OCI-LY7 (cell line): ENCODE results near the gene TUBGCP6. TPM values are rescaled to one million over a fixed set of nuclear protein-coding genes. Genes with fewer than 3 reads are reported as not detected.

Source experiments
- BruUV-seq: library from RNA; stranded (reverse); fragments of 400-500 nt; replicated peaks from 2 replicates; lab custom pipeline; 2021; lab: Mats Ljungman, UMichigan
- CTCF ChIA-PET: fragments of 300-600 bp; sonication (Branson Sonifier 250); formaldehyde crosslinking; loops from one replicate; lab custom pipeline; 2022; ENCODE audit warnings: antibody characterized with exemption; ENCODE audit not compliant: unreplicated experiment; lab: Charles Lee
- POLR2A ChIA-PET: fragments of 300-600 bp; sonication (Branson Sonifier 250); formaldehyde crosslinking; loops from one replicate; lab custom pipeline; 2022; ENCODE audit warnings: antibody characterized with exemption; lab: Charles Lee
- DNase-seq: peaks from one replicate; pipeline ENCODE4 v3.0.0-alpha.2; 2015; ENCODE audit warnings: low spot score
- H2AFZ ChIP-seq: fragments of 200-600 bp; sonication (generic), shearing (Covaris generic); 2 replicates; pipeline ENCODE4 v1.6.1; 2014; ENCODE audit warnings: mild to moderate bottlenecking, antibody characterized with exemption, low read length, moderate library complexity
- H3K27ac ChIP-seq: fragments of 200-600 bp; sonication (generic); 2 replicates; pipeline ENCODE4 v1.5.1; 2014; ENCODE audit warnings: mixed run types, low read depth, mild to moderate bottlenecking, moderate library complexity, low read length, inconsistent platforms; ENCODE audit not compliant: poor library complexity, severe bottlenecking
- H3K36me3 ChIP-seq: fragments of 200-600 bp; sonication (generic); 2 replicates; pipeline ENCODE4 v1.6.1; 2014; ENCODE audit warnings: mild to moderate bottlenecking, antibody characterized with exemption, low read length, moderate library complexity, mixed read lengths; ENCODE audit not compliant: insufficient read depth
- H3K4me1 ChIP-seq: fragments of 200-600 bp; sonication (generic); 2 replicates; pipeline ENCODE4 v1.5.1; 2014; ENCODE audit warnings: mild to moderate bottlenecking, low read length; ENCODE audit not compliant: insufficient read depth, poor library complexity, severe bottlenecking
- H3K4me2 ChIP-seq: fragments of 200-600 bp; sonication (generic); 2 replicates; pipeline ENCODE4 v1.6.1; 2014; ENCODE audit warnings: mild to moderate bottlenecking, low read length
- H3K4me3 ChIP-seq: fragments of 200-600 bp; sonication (generic); 2 replicates; pipeline ENCODE4 v1.5.1; 2014; ENCODE audit warnings: mild to moderate bottlenecking, low read depth, low read length; ENCODE audit not compliant: poor library complexity, severe bottlenecking
- H3K79me2 ChIP-seq: fragments of 200-600 bp; sonication (generic); 2 replicates; pipeline ENCODE4 v1.6.1; 2016; ENCODE audit warnings: low read depth, mild to moderate bottlenecking, low read length, moderate library complexity, mixed read lengths; ENCODE audit not compliant: insufficient read depth
- H3K9me2 ChIP-seq: fragments of 200-600 bp; sonication (generic); 2 replicates; pipeline ENCODE4 v1.6.1; 2016; ENCODE audit warnings: mild to moderate bottlenecking, low read length, mixed read lengths; ENCODE audit not compliant: insufficient read depth
- H3K9me3 ChIP-seq: fragments of 200-600 bp; sonication (generic); 2 replicates; pipeline ENCODE4 v1.6.1; 2014; ENCODE audit warnings: mild to moderate bottlenecking, mixed run types, low read length, mixed read lengths
- H4K20me1 ChIP-seq: fragments of 200-600 bp; sonication (generic); 2 replicates; pipeline ENCODE4 v1.6.1; 2014; ENCODE audit warnings: mild to moderate bottlenecking, antibody characterized with exemption, low read length, moderate library complexity, mixed read lengths; ENCODE audit not compliant: insufficient read depth
- EZH2phosphoT487 ChIP-seq: fragments of 200-600 bp; sonication (generic); IDR thresholded peaks from 2 replicates; pipeline ENCODE4 v1.6.1; 2018; ENCODE audit warnings: low read depth, borderline replicate concordance, mild to moderate bottlenecking, mixed run types, antibody characterized with exemption, low read length, moderate library complexity, mixed read lengths
- intact Hi-C: fragments of 100-400 bp; cut with micrococcal nuclease; formaldehyde crosslinking; loops from one replicate; pipeline ENCODE4 v1.10.0; 2022; ENCODE audit not compliant: unreplicated experiment
- total RNA-seq, 2 experiments: library from RNA; depleted of rRNA in 1 of 2; stranded (reverse); fragments of >200 nt in 1 of 2; shearing (Covaris generic) in 1 of 2; gene quantifications; 2 replicates each; pipeline ENCODE4 v1.2.3, GENCODE V29; 2014 to 2022
- TF ChIP-seq, protein P1 (sequence below): fragments of 200-600 bp; sonication (generic); conservative IDR thresholded peaks from 2 replicates; pipeline ENCODE4 v1.5.1; 2014; ENCODE audit warnings: mild to moderate bottlenecking, antibody characterized with exemption, low read length, moderate library complexity, mixed read lengths

TUBGCP6 gene
- total RNA-seq, 2 experiments from 2014 or later, result 57.7 to 63.2 TPM

DNA sequence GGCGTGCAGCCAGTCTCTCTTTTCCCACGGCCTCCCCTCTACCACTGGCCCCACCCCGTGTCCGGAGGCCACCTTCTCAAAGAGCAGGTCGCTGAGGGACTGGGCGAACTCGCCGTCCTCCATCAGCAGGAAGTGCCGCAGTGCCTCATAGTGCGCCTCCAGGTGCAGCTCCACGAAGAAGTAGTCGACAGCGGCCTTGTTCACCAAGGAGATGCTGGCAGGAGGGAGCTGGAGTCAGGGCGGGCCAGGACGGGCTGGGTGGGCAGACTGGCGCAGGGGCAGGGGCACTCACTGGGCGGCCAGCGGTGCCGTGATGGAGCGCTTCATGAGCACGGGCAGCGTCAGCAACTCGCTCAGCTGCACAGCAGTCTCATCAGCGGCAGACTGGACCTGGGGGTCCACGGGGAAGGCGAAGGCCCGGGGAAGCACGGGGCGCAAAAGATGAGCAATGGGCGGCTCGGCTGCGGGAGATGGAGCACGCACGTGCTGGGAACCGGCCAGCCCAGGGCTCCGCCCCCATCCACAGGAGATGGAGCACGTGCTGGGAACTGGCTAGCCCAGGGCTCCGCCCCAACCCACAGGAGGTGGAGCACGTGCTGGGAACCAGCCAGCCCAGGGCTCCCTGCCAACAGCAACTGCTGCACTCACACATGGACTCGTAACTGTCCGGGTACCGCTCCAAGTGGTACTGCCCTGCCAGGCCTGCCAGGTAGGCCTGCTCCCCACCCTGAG lies 25.7 kb downstream of the TUBGCP6 start:
- CTCF ChIA-PET, result no interaction called here
- DNase-seq, result no peak
- H3K4me1 ChIP-seq, result no peaks in the 10 kb centered on the region
- H2AFZ ChIP-seq, result no peak overlapping the region
- H3K9me3 ChIP-seq, result no peaks in the 10 kb centered on the region
- intact Hi-C loops, result no loop called here
- H3K9me2 ChIP-seq, result no peaks in the 10 kb centered on the region
- H3K79me2 ChIP-seq, result no peaks in the 10 kb centered on the region
- no peak overlapping the region for H3K27ac ChIP-seq
- no peak overlapping the region for H3K4me2 ChIP-seq
- TF ChIP-seq EZH2phosphoT487, result no peak
- TF ChIP-seq, protein P1, sequence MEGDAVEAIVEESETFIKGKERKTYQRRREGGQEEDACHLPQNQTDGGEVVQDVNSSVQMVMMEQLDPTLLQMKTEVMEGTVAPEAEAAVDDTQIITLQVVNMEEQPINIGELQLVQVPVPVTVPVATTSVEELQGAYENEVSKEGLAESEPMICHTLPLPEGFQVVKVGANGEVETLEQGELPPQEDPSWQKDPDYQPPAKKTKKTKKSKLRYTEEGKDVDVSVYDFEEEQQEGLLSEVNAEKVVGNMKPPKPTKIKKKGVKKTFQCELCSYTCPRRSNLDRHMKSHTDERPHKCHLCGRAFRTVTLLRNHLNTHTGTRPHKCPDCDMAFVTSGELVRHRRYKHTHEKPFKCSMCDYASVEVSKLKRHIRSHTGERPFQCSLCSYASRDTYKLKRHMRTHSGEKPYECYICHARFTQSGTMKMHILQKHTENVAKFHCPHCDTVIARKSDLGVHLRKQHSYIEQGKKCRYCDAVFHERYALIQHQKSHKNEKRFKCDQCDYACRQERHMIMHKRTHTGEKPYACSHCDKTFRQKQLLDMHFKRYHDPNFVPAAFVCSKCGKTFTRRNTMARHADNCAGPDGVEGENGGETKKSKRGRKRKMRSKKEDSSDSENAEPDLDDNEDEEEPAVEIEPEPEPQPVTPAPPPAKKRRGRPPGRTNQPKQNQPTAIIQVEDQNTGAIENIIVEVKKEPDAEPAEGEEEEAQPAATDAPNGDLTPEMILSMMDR, result no peak
- peaks cover 95% of the 10 kb centered on the region for H3K36me3 ChIP-seq
- H4K20me1 ChIP-seq, result no peaks in the 10 kb centered on the region
- POLR2A ChIA-PET, result no interaction called here
- no TSS peak for BruUV-seq
- no peak overlapping the region for H3K4me3 ChIP-seq

DNA sequence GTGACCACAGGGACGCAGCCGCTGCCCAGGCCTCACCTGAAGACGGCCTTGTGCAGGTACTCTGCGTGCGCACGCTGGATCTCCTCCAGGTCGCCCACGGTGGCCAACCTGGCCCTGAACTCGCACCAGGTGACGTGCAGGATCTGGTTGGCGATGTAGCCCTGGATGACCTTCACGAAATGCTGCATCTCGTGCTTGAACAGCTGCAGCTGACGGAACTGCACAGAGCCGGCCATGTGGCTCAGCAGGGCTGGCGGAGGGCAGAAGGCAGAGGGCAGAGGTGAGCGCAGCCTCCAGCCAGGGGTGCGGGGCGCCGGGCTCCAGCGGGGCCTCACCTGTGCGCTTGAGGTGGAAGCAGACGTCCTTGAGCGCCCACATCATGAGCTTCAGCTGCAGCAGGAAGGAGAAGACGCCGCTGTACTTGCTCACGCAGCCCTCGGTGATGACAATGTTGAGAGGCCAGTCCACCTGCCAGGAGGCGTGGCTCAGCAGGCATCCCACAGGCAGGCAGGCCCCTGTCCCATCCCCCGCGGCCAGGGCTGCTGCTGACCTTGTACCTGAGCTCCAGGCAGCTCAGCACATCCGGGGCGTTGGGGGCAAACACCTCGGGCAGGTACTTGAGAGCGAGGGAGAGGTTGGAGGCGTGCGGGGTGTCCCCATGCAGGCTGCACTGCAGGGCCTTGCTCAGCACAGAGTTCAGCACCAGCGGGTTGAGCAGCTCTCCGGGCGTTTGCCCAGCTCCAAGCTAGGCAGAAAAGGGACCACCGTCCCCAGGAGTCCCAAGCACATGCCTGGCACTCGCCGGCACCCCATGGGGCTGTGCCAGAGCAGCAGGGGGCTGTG lies 26.4 kb downstream of the TUBGCP6 start:
- POLR2A ChIA-PET, result no interaction called here

DNA sequence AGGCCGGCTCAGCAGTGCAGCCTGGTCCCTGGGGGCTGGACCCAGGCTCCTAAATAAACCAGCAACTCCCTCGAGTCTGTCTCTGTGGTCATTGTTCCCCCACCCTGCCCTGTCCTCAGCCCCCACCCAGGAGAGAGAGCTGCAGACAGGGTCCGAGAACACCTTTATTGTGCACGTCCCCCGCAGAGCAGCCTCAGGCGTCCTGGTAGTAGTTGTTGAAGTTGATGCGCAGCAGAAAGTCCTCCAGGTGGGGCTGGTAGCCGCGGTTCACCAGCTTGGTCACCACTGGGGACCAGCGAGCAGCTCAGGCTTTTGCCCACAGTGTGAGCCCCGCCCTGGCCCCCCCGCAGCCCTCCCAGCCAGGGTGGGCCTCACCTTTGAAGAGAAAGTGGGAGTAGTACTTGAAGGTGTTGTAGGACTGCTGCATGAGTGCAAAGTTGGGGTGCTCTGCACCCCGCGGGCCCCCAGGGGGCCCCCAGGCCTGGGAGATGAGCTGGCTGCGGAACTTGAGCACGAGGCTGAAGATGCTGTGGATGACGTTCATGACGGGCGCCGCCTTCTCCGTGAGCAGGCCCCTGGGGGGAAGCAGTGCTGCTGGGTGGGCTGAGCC lies 27.2 kb downstream of the TUBGCP6 start:
- H3K9me3 ChIP-seq, result no peaks in the 10 kb centered on the region
- no peak overlapping the region for H3K4me2 ChIP-seq
- no peak overlapping the region for H3K4me3 ChIP-seq
- H3K27ac ChIP-seq, result no peak overlapping the region
- ChIA-PET CTCF (no interaction called here), POLR2A (no interaction called here)
- no peaks in the 10 kb centered on the region for H3K9me2 ChIP-seq
- no peaks in the 10 kb centered on the region for H4K20me1 ChIP-seq
- TF ChIP-seq, protein P1, result no peak
- TF ChIP-seq EZH2phosphoT487, result no peak
- H3K79me2 ChIP-seq, result no peaks in the 10 kb centered on the region
- no TSS peak for BruUV-seq
- DNase-seq, result no peak
- no peak overlapping the region for H2AFZ ChIP-seq
- H3K36me3 ChIP-seq, result peaks cover 98% of the 10 kb centered on the region
- H3K4me1 ChIP-seq, result no peaks in the 10 kb centered on the region
- intact Hi-C loops, result no loop called here

More for the DNA sequence above, 26.4 kb downstream of the TUBGCP6 start:
- H3K36me3 ChIP-seq, result peaks cover 97% of the 10 kb centered on the region
- H3K4me3 ChIP-seq, result no peak overlapping the region
- H3K9me3 ChIP-seq, result no peaks in the 10 kb centered on the region
- H4K20me1 ChIP-seq, result no peaks in the 10 kb centered on the region
- no peak overlapping the region for H2AFZ ChIP-seq
- intact Hi-C loops, result no loop called here
- H3K79me2 ChIP-seq, result no peaks in the 10 kb centered on the region
- TF ChIP-seq EZH2phosphoT487, result no peak
- H3K4me1 ChIP-seq, result no peaks in the 10 kb centered on the region
- no peak overlapping the region for H3K27ac ChIP-seq
- CTCF ChIA-PET, result no interaction called here
- H3K9me2 ChIP-seq, result no peaks in the 10 kb centered on the region
- DNase-seq, result no peak
- no TSS peak for BruUV-seq
- H3K4me2 ChIP-seq, result no peak overlapping the region
